ENCODE results near the gene TAF4. TPM values are rescaled to one million over a fixed set of nuclear protein-coding genes. Genes with fewer than 3 reads are reported as not detected.

The TAF4 gene
- total and polyA plus RNA-seq, 2 of the 13 experiments (the other 11 are each of a cell fraction or from before 2014, with no cell fraction given) = 5.9 to 12.0 TPM

GRCh38 chr20:61991476-61991875 is 74.2 kb downstream of the TAF4 start:
- no peaks in the 10 kb centered on the region for H3K27me3 ChIP-seq (ENCODE audit: control insufficient read depth in 1 of 2, insufficient read depth in 2 of 2, low read length in 2 of 2)
- no peaks in the 10 kb centered on the region for H3K79me2 ChIP-seq (ENCODE audit: insufficient read depth, low read length)
- H4K20me1 ChIP-seq (ENCODE audit: insufficient read depth, low read length) = peaks cover 4% of the 10 kb centered on the region; the same call in 1 of the 2 replicates
- no TSS peak for BruUV-seq (replicated peaks)
- DNase-seq (ENCODE audit: low spot score) (no peak), ATAC-seq (no peak), FAIRE-seq (no peak)
- no peak overlapping the region for H3K9ac ChIP-seq (ENCODE audit: insufficient read depth, low read depth, low read length)
- H3K4me3 ChIP-seq (replicated peaks in 1 of 3; ENCODE audit: insufficient read depth in 1 of 3, low read depth in 2 of 3, low read length in 3 of 3) = no peak overlapping the region
- no peak overlapping the region for H3K27ac ChIP-seq (ENCODE audit: extremely low read length, insufficient read depth, low read length)
- TF ChIP-seq ZBTB3 (CRISPR knock-in tag; IDR thresholded peaks at IDR 0.05; ENCODE audit: borderline replicate concordance, low read depth) (no peak), HOMEZ (CRISPR knock-in tag; IDR thresholded peaks at IDR 0.05; ENCODE audit: low read depth) (no peak), REXO4 (CRISPR knock-in tag; IDR thresholded peaks at IDR 0.05; ENCODE audit: borderline replicate concordance) (no peak), ZNF160 (CRISPR knock-in tag; IDR thresholded peaks at IDR 0.05) (no peak), SATB2 (CRISPR knock-in tag; IDR thresholded peaks at IDR 0.05) (no peak), SKIL (CRISPR knock-in tag; IDR thresholded peaks at IDR 0.05; ENCODE audit: borderline replicate concordance) (no peak), U2AF2 (IDR thresholded peaks at IDR 0.05; ENCODE audit: low read depth, low read length) (no peak), ZNF570 (CRISPR knock-in tag; IDR thresholded peaks at IDR 0.05; ENCODE audit: borderline replicate concordance) (no peak), ZNF574 (CRISPR knock-in tag; IDR thresholded peaks at IDR 0.05) (no peak), ZNF33B (CRISPR knock-in tag; IDR thresholded peaks at IDR 0.05) (no peak), SMARCC2 (IDR thresholded peaks at IDR 0.05) (no peak), SP2 (CRISPR knock-in tag; IDR thresholded peaks at IDR 0.05) (no peak), ZSCAN5A (CRISPR knock-in tag; IDR thresholded peaks at IDR 0.05; ENCODE audit: borderline replicate concordance) (no peak), ZNF235 (CRISPR knock-in tag; IDR thresholded peaks at IDR 0.05; ENCODE audit: borderline replicate concordance) (no peak), ATF1 (CRISPR knock-in tag; IDR thresholded peaks at IDR 0.05) (no peak), SETDB1 (CRISPR knock-in tag; IDR thresholded peaks at IDR 0.05; ENCODE audit: borderline replicate concordance) (no peak), TEAD3 (CRISPR knock-in tag; optimal IDR thresholded peaks at IDR 0.05; ENCODE audit: borderline replicate concordance) (no peak), RELA (CRISPR knock-in tag; IDR thresholded peaks at IDR 0.05) (no peak)
- H2AFZ ChIP-seq (ENCODE audit: low read length) = no peak overlapping the region
- 96% methylated on average over 6 of the region's 6 CpGs for WGBS (ENCODE audit: low lambda C conversion rate)
- no peak overlapping the region for H3K4me2 ChIP-seq (ENCODE audit: low read depth, low read length)
- ChIA-PET POLR2A (no interaction called here), CTCF (ENCODE audit: low intra/inter-chr PET ratio, low total read pairs) (no interaction called here)
- peaks cover 43 to 82% of the 10 kb centered on the region in 2 experiments for H3K36me3 ChIP-seq (replicated peaks in 1 of 2; ENCODE audit: control insufficient read depth in 1 of 2, insufficient read depth in 2 of 2, low read length in 2 of 2)
- H3K4me1 ChIP-seq (ENCODE audit: insufficient read depth, low read length) = no peaks in the 10 kb centered on the region
- intact Hi-C loops (cut with micrococcal nuclease; ENCODE audit: unreplicated experiment) (no loop called here), in situ Hi-C loops (cut with HindIII; ENCODE audit: extremely low pct_ligation_motif_present, low pct_unique_long_range_greater_than_20kb) (no loop called here)
- H3K9me3 ChIP-seq (ENCODE audit: low read length) = peaks cover 17% of the 10 kb centered on the region

Measured in HepG2 (cell line).